ENCODE data around the gene TMEM266. TPM values are rescaled to one million over a fixed set of nuclear protein-coding genes. Genes with fewer than 3 reads are reported as not detected.
A peak's percentile ranks its signal among the peaks of the same experiment; 100 is the strongest.

TMEM266 gene
- total RNA-seq, 1 experiment from 2014 or later, result 0.13 TPM

DNA sequence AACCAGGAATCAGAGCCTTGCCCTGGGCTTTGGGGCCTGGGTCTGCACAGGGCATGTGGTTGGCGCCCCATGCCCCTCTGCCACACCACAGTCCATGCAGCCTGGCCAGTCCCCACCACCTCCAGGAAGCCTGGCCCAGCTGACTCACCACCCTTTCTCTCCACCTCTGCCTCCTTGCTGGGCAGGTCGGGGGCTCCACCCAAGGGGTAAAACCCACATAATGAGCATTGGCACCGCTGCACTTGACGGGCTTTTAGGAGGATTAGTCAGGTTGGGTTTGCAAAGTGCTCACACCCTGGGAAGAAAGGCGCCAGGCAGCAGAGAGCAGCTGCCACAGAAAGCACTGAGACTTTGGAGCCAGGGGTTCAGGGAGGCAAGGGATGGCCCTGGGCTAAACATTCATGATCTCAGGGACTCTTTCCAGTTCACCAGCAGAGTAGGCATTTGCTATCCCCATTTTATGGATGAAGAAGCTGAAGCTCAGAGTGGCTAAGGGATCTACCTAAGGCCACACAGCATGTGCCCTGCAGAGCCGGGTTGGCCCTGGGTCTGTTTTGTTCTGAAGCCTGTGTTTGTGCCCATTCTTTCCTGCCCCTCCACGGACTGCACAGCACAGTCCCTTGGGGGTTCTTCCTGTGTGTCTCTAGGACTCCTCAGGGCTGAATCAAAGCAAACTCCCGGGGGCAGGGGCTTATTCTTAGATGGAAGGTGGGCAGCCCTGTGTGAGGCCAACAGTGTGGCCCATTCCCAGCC is 138.1 kb downstream of the TMEM266 start:
- DNase-seq, result peak; percentile 97
- Histone ChIP-seq H3K9me3 (no peaks in the 10 kb centered on the region), H3K4me3 (no peak overlapping the region), H3K36me3 (peaks cover 4% of the 10 kb centered on the region; the same call in 1 of the 2 replicates), H3K27me3 (no peaks in the 10 kb centered on the region)

- Histone ChIP-seq H3K36me3 (peaks cover 4% of the 10 kb centered on the region; the same call in 1 of the 2 replicates), H3K9me3 (no peaks in the 10 kb centered on the region), H3K4me3 (no peak overlapping the region), H3K27me3 (no peaks in the 10 kb centered on the region)
- no peak for DNase-seq
These were observed 138.8 kb downstream of the TMEM266 start for GRCh38 chr15:76198456-76199105.

- H3K4me3 ChIP-seq, result no peak overlapping the region
- H3K27me3 ChIP-seq, result no peaks in the 10 kb centered on the region
- peaks cover 5% of the 10 kb centered on the region; the same call in 1 of the 2 replicates for H3K36me3 ChIP-seq
- no peaks in the 10 kb centered on the region for H3K9me3 ChIP-seq
- DNase-seq, result peak; percentile 88
These were observed 139.6 kb downstream of the TMEM266 start for GRCh38 chr15:76199106-76200082.

- no peak for DNase-seq
- Histone ChIP-seq H3K9me3 (no peaks in the 10 kb centered on the region), H3K36me3 (peaks cover 11% of the 10 kb centered on the region), H3K27me3 (no peaks in the 10 kb centered on the region), H3K4me3 (no peak overlapping the region)
These were observed 140.3 kb downstream of the TMEM266 start for GRCh38 chr15:76200083-76200465.

- no peak for DNase-seq
- Histone ChIP-seq H3K9me3 (no peaks in the 10 kb centered on the region), H3K4me3 (no peak overlapping the region), H3K27me3 (no peaks in the 10 kb centered on the region), H3K36me3 (peaks cover 15% of the 10 kb centered on the region)
These were observed 140.9 kb downstream of the TMEM266 start for GRCh38 chr15:76200641-76201105.

DNA sequence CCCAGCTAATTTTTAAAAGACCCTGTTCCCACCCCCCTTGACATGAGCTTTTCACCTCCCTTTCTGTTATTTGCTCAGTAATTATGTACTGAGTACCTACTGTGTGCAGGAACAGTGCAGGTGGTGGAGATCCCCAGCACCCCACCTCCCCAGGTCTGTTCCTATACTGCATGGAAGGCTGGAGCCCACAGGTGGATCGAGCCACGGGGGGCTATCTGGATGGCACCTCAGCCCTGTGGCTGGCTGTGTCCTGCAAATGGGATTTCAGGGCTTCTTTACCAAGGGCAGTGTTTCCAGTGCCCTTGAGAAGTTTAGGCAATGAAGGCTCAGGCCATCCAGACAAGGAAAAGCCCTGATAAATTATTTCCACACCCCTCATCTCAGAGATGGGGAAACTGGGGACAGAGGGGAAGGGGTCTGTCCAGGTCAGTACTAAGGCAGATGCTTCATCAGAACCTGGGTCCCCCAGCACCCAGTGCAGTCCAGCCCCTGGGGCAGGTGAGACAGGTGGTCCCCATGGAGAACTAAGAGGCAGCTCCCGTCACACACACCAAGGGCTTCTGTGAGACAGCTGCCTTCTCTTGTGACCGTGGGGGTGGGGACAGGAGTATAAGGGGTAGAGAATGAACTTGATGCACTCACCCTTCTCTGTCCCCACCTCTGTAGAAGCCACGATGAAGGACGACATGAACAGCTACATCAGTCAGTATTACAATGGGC is 141.9 kb downstream of the TMEM266 start:
- DNase-seq, result no peak
- Histone ChIP-seq H3K9me3 (no peaks in the 10 kb centered on the region), H3K4me3 (no peak overlapping the region), H3K27me3 (no peaks in the 10 kb centered on the region), H3K36me3 (peaks cover 22% of the 10 kb centered on the region)

GRCh38 chr15:76203346-76204108 is 143.7 kb downstream of the TMEM266 start:
- DNase-seq, result no peak
- Histone ChIP-seq H3K4me3 (no peak overlapping the region), H3K27me3 (no peaks in the 10 kb centered on the region), H3K36me3 (peaks cover 31% of the 10 kb centered on the region), H3K9me3 (no peaks in the 10 kb centered on the region)

DNA sequence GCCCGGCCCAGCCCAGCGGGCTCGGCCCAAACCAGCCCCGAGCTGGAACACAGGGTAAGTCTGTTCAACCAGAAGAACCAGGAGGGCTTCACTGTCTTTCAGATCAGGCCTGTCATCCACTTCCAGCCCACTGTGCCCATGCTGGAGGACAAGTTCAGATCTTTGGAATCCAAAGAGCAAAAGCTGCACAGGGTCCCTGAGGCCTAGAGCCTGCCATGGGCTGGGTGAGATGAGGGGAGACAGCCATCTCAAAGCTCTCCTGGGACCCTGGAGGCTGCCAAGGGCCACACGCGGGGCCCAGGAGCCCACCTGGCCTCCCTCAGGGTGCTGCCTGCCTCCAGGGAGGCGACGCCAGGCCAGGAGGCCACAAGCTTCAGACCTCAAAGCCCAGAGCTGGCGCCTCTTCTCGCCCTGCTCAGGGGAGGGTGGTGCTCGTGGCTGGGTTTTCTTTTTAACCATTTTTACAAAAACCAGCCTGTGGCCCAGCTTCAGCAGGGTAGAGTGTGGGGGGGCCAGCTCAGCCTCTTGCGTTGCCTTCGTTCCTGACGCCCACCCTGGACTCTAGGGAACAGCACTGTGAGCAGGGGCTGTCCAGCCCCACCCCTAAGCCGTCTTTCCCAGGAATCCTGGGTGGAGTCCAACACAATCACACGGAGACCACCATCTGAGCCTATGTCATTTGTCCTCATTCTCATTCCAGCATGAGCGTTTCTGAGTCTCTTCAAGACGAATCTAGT is 144.5 kb downstream of the TMEM266 start:
- Histone ChIP-seq H3K9me3 (no peaks in the 10 kb centered on the region), H3K36me3 (peaks cover 33% of the 10 kb centered on the region), H3K27me3 (no peaks in the 10 kb centered on the region), H3K4me3 (no peak overlapping the region)
- no peak for DNase-seq

- H3K27me3 ChIP-seq, result no peaks in the 10 kb centered on the region
- DNase-seq, result no peak
- no peaks in the 10 kb centered on the region for H3K9me3 ChIP-seq
- H3K4me3 ChIP-seq, result no peak overlapping the region
- H3K36me3 ChIP-seq, result peaks cover 40% of the 10 kb centered on the region
These were observed 145.2 kb downstream of the TMEM266 start for GRCh38 chr15:76204916-76205460.

DNA sequence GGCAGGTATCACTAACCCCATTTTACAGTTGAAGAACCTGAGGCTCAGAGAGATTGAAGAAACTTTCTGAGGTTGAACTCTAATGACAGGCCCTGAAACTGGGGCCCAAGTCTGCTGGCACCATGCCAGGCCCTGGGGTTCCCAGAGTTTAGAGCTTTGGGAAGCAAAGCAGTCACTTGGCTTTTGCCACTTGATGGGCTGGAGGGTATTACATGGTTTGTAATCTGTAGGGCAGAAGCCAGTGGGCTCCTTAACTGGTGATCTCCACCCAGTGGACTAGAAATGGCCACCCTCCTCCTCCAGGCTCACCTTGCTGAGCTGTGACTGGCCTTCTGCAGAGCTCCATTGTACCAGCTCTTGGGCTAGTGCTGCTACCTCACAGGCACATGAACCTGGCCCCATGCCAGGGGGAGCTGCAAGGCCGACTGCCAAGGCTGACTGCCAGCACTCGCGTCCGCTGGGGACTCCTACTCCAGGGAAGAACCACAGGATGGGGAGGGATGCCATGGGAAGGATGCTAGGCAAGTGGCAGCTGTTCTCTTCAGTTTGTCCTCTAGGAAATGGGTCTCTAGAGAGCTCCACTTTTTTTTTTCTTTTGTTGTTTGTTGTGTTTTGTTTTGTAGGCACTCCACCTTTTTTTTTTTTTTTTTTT is 146.7 kb downstream of the TMEM266 start:
- Histone ChIP-seq H3K27me3 (no peaks in the 10 kb centered on the region), H3K4me3 (no peak overlapping the region), H3K9me3 (no peaks in the 10 kb centered on the region), H3K36me3 (peaks cover 53% of the 10 kb centered on the region)
- peak; percentile 89 for DNase-seq

DNA sequence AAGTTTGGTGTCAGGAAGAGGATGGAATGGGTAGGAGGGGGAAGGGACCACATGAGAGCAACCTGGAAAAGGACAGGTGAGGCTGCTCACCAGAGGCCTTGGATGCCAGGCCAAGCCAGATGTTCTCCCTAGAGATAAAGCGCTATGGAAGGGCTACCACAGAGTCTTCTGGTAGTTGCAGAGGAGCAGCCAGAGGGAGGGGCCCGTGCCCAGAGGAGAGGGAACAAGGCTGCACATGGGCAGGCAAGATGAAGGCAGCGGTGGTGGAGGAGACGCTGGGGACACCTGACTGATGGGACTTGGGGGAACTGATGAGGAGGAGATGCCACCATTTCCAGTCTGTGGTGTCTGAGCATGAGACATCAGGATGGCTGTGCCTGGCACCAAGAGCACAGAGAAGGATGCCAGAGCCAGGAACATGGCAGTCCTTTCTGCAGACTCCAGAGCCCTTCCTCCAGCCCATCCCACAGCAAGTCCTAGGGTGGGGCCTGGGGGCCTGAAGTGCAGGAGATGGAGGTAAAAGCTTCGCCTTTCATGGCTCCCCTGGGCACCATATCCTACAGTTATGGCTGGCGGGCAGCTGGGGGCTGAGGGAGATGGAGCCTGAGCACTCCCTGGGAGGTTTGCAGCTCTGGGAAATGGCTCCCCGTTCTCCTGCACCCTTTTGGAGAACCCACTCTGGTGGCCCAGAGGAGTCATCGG is 148.4 kb downstream of the TMEM266 start:
- peaks cover 69% of the 10 kb centered on the region for H3K36me3 ChIP-seq
- no peak overlapping the region for H3K4me3 ChIP-seq
- no peak for DNase-seq
- H3K27me3 ChIP-seq, result no peaks in the 10 kb centered on the region
- H3K9me3 ChIP-seq, result no peaks in the 10 kb centered on the region

GRCh38 chr15:76208786-76209424 is 149.1 kb downstream of the TMEM266 start:
- H3K9me3 ChIP-seq, result no peaks in the 10 kb centered on the region
- H3K4me3 ChIP-seq, result no peak overlapping the region
- DNase-seq, result no peak
- peaks cover 74% of the 10 kb centered on the region for H3K36me3 ChIP-seq
- no peaks in the 10 kb centered on the region for H3K27me3 ChIP-seq

GRCh38 chr15:76209523-76209922 is 149.7 kb downstream of the TMEM266 start:
- Histone ChIP-seq H3K9me3 (no peaks in the 10 kb centered on the region), H3K27me3 (no peaks in the 10 kb centered on the region), H3K4me3 (no peak overlapping the region), H3K36me3 (peaks cover 78% of the 10 kb centered on the region)
- DNase-seq, result no peak
